ENCODE measurements around the gene HEXB.

DNA sequence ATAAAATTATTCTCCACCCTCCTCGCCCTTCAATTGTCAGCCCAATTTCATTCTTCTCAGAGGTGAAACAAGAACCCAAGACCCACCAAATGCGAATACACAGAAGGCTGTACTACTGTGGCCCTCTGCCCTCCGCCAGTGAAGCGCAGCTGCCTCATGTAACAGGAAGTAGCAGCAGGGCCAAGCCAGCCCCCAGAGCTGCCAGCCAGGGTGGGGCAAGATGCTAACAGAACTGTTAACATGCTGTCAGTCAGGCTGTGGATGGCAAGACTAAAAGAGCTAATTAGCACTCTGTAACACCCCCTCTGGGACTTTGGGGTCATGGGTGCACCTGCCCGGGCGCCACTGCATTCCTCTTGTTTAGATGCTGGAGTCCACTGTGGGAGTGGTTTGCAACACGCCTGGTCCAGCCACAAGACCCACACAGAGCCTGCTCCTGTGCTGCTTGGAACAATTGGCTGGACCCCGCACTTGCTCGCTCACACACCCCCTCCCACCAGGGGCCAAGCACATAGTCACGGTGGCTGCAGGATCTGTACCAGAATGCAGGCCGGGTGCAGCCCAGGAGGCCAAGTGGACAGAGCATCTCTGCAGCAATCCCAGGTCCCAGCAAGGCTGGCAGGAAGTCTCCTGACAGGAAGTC lies 14.5 kb upstream of the HEXB start:
- TF ChIP-seq CTCF (IDR thresholded peaks at IDR 0.05) (no peak), CREB1 (CRISPR knock-in tag; IDR thresholded peaks at IDR 0.05) (no peak), ZNF416 (CRISPR knock-in tag; IDR thresholded peaks at IDR 0.05) (no peak), SP1 (CRISPR knock-in tag; conservative IDR thresholded peaks at IDR 0.05) (no peak), NR2C2 (CRISPR knock-in tag; IDR thresholded peaks at IDR 0.05) (no peak), FOXJ3 (CRISPR knock-in tag; IDR thresholded peaks at IDR 0.05; ENCODE audit: borderline replicate concordance) (no peak)
- TF ChIP-seq, protein P1, sequence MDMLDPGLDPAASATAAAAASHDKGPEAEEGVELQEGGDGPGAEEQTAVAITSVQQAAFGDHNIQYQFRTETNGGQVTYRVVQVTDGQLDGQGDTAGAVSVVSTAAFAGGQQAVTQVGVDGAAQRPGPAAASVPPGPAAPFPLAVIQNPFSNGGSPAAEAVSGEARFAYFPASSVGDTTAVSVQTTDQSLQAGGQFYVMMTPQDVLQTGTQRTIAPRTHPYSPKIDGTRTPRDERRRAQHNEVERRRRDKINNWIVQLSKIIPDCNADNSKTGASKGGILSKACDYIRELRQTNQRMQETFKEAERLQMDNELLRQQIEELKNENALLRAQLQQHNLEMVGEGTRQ (CRISPR knock-in tag; IDR thresholded peaks at IDR 0.05): no peak
- TF ChIP-seq, protein P2, sequence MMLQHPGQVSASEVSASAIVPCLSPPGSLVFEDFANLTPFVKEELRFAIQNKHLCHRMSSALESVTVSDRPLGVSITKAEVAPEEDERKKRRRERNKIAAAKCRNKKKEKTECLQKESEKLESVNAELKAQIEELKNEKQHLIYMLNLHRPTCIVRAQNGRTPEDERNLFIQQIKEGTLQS (CRISPR knock-in tag; conservative IDR thresholded peaks at IDR 0.05): no peak
